Measurements from ENCODE around the gene HOXD8. TPM values are rescaled to one million over a fixed set of nuclear protein-coding genes. Genes with fewer than 3 reads are reported as not detected.

The HOXD8 gene
- total and polyA plus RNA-seq, 2 of the 8 experiments (the other 6 are each of a cell fraction or from before 2014, with no cell fraction given) = not detected

DNA sequence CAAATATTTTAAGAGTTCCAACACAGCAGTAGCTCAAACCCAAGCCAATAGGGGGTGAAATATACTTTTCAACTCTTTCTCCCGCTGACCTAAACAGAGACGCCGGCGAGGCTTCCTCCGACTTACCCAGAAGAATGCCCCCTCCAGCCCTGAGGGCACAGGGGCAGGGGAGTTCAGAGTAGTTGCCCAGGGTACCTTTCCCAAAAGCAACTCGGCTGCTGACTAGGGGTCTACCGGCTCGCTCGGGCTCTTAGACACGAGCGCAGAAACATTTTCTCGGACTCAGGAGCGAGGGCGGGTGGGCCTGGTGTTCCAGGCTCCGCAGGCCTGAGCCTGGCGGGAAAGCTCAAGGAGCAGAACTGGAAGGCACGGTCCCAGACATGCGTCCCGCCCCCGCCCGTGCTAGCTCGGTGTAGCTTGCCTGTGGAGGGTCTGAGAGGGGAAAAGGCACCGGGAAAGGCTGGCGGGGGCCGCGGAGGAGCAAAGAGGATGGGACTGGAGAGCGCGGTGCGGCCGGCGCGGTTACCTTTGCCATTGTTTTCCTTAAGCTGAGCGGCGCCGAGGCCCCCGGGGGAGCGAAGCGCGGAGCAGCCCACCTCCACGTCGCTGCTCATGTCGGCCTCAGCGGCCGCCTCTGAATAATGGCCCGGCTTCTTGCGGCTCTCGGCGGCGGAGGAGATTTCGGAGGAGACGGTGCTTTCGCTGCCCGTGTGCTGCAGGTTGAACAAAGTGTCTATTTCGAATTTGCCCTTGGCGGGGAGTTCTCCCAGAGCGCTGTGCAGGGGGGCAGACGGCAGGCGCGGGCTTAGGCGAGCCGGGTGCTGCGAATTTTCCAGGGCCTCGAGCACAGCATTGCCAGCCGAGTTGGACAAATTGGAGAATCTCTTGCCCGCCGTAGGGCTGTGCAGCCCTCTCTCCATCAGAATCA is 46.4 kb upstream of the HOXD8 start:
- peak overlapping the region; percentile 45 to 50 for H3K4me2 ChIP-seq (ENCODE audit: insufficient read depth in 1 of 2, low read depth in 2 of 2, low read length in 2 of 2)
- no peak overlapping the region for H3K56ac ChIP-seq (replicated peaks; ENCODE audit: insufficient read length, low read depth, low read length)
- H3K4me1 ChIP-seq (replicated peaks in 1 of 4; ENCODE audit: control insufficient read depth in 3 of 4, insufficient read depth in 4 of 4, low read length in 3 of 4) = peaks cover 0 to 32% (median 14%) of the 10 kb centered on the region in 4 experiments; a peak in 5 of 7 replicates
- no peak overlapping the region for H2BK120ac ChIP-seq (replicated peaks; ENCODE audit: low read depth, low read length)
- no peak overlapping the region for H3K14ac ChIP-seq (ENCODE audit: insufficient read length)
- H2BK15ac ChIP-seq (ENCODE audit: low read length) = no peak overlapping the region
- H3K9ac ChIP-seq (replicated peaks in 1 of 4; ENCODE audit: extremely low read depth in 1 of 4, low read depth in 3 of 4, low read length in 3 of 4) = no peak overlapping the region
- no peak overlapping the region for H3K23ac ChIP-seq (ENCODE audit: insufficient read length)
- ChIA-PET CTCF (ENCODE audit: partially characterized antibody) (interaction anchor here (0.5 to 7.8 kb wide), 20 partner anchors 9 to 716 kb away, joined by 3 to 130 read pairs (median 4); partner anchors contain the start of genes HOXD12 and HOXD13), POLR2A (ENCODE audit: partially characterized antibody) (interaction anchor here (0.9 to 1.8 kb wide), 2 partner anchors 11 to 14 kb away, joined by 4 to 7 read pairs; no protein-coding TSS in a partner anchor)
- FAIRE-seq (no peak), DNase-seq (ENCODE audit: low read depth in 1 of 2, low spot score in 2 of 2) (peak in 1 of 2 experiments; percentile 72)
- no peak overlapping the region for H2BK20ac ChIP-seq (ENCODE audit: low read length)
- no peaks in the 10 kb centered on the region for H3K79me2 ChIP-seq (ENCODE audit: control insufficient read depth in 1 of 2, insufficient read depth in 2 of 2, low read length in 2 of 2)
- no peak overlapping the region for H2BK5ac ChIP-seq (ENCODE audit: low read depth, low read length)
- no peak overlapping the region for H3K27ac ChIP-seq (ENCODE audit: low read depth, low read length)
- H3K23me2 ChIP-seq (ENCODE audit: low read depth, low read length) = peaks cover 8% of the 10 kb centered on the region; the same call in 1 of the 2 replicates
- peak overlapping the region in 1 of 4 experiments; percentile 6; a peak in 3 of 8 replicates for H3K4me3 ChIP-seq (ENCODE audit: extremely low read depth in 1 of 4, insufficient read depth in 2 of 4, low read depth in 3 of 4, low read length in 4 of 4)
- no peak overlapping the region for H3K4ac ChIP-seq (replicated peaks; ENCODE audit: insufficient read length, low read depth, low read length)
- H4K8ac ChIP-seq (ENCODE audit: extremely low read depth, insufficient read depth, low read length) = peak overlapping the region; percentile 46; the same call in 1 of the 2 replicates
- peaks cover 0 to 5% (median 0%) of the 10 kb centered on the region in 4 experiments; a peak in 1 of 8 replicates for H3K36me3 ChIP-seq (ENCODE audit: control insufficient read depth in 2 of 4, insufficient read depth in 4 of 4, low read length in 3 of 4)
- no peak overlapping the region for H4K5ac ChIP-seq (ENCODE audit: insufficient read length, low read depth, low read length)
- peaks cover 93 to 98% (median 96%) of the 10 kb centered on the region in 4 experiments for H3K27me3 ChIP-seq (replicated peaks in 1 of 4; ENCODE audit: control insufficient read depth in 3 of 4, extremely low read depth in 1 of 4, insufficient read depth in 3 of 4, low read length in 3 of 4)
- H3K18ac ChIP-seq (ENCODE audit: extremely low read depth, low read length) = no peak overlapping the region
- WGBS, 2 experiments (ENCODE audit: extremely low coverage in 1 of 2, insufficient coverage in 1 of 2, insufficient read length in 1 of 2, insufficient replicate concordance in 2 of 2, low coverage in 1 of 2, low lambda C conversion rate in 2 of 2, missing lambda C conversion rate in 1 of 2) = 5% methylated on average over 43 of the region's 66 CpGs; no CpG with 5 or more reads in 1 of the 2 experiments
- no peak overlapping the region for H4K91ac ChIP-seq (replicated peaks; ENCODE audit: insufficient read length, low read length)
- H3K9me3 ChIP-seq (ENCODE audit: insufficient read depth in 2 of 2, low read depth in 1 of 2, low read length in 1 of 2) = no peaks in the 10 kb centered on the region; a peak in 1 of 4 replicates
- H2BK12ac ChIP-seq (ENCODE audit: low read depth, low read length) = peak overlapping the region; percentile 87; the same call in 1 of the 2 replicates
- H4K20me1 ChIP-seq (replicated peaks in 1 of 2; ENCODE audit: control insufficient read depth in 1 of 2, insufficient read depth in 2 of 2, low read length in 2 of 2) = peaks cover 14 to 23% of the 10 kb centered on the region in 2 experiments
- no peaks in the 10 kb centered on the region for H3K79me1 ChIP-seq (ENCODE audit: low read depth, low read length)
- no peak overlapping the region for H2AFZ ChIP-seq (ENCODE audit: low read length)
- no peak overlapping the region for H2AK5ac ChIP-seq (ENCODE audit: low read depth, low read length)
- TF ChIP-seq SUZ12 (IDR thresholded peaks at IDR 0.05; ENCODE audit: low read length) (peak; percentile 88), SIX5 (IDR thresholded peaks at IDR 0.05; ENCODE audit: low read depth, low read length) (no peak), KDM4A (IDR thresholded peaks at IDR 0.05; ENCODE audit: low read depth, low read length, severe bottlenecking) (peak; percentile 15), E2F6 (IDR thresholded peaks at IDR 0.05) (peak; percentile 77), EZH2 (IDR thresholded peaks at IDR 0.05; ENCODE audit: low read depth, low read length, severe bottlenecking) (peak; percentile 93), SAP30 (IDR thresholded peaks at IDR 0.05; ENCODE audit: insufficient read depth, insufficient replicate concordance, low read length) (no peak), HDAC2 (IDR thresholded peaks at IDR 0.05; ENCODE audit: borderline replicate concordance in 1 of 2, low read depth in 2 of 2, low read length in 2 of 2) (no peak), SIN3A (conservative IDR thresholded peaks at IDR 0.05 in 1 of 2, IDR thresholded peaks at IDR 0.05 in 1 of 2; ENCODE audit: low read depth in 1 of 2, low read length in 2 of 2) (no peak)
